Kidney (tissue), 14 donors: ENCODE data around the gene RHBDL1. TPM values are rescaled to one million over a fixed set of nuclear protein-coding genes. Genes with fewer than 3 reads are reported as not detected.

Experiments used
- DNase-seq, 5 donors: peaks; one replicate each; pipeline ENCODE4 v3.0.0-alpha.2; 2013 to 2020
- FAIRE-seq: peaks from 2 replicates; lab custom pipeline; 2012; peaks lifted over from hg19 to GRCh38; lab: Jason Lieb, UNC
- H3K27ac ChIP-seq, 2 donors: one replicate each; pipeline ENCODE4 v1.7.0; 2013; ENCODE audit warnings: low read depth in 2 of 2, low read length in 2 of 2, inconsistent platforms in 1 of 2
- H3K27me3 ChIP-seq: one replicate; pipeline ENCODE4 v1.7.1; 2013; ENCODE audit warnings: low read length, inconsistent platforms; ENCODE audit not compliant: control insufficient read depth, insufficient read depth
- H3K36me3 ChIP-seq, 3 donors: one replicate each; pipeline versions ENCODE4 v1.7.0 to v1.7.1; 2013; ENCODE audit warnings: low read length in 3 of 3, control low read depth in 1 of 3, inconsistent platforms in 1 of 3; ENCODE audit not compliant: insufficient read depth in 3 of 3, control insufficient read depth in 2 of 3
- H3K4me1 ChIP-seq, 3 donors: one replicate each; pipeline versions ENCODE4 v1.7.0 to v1.7.1; 2013; ENCODE audit warnings: low read length in 3 of 3, inconsistent platforms in 1 of 3, low read depth in 1 of 3; ENCODE audit not compliant: control insufficient read depth in 2 of 3, insufficient read depth in 2 of 3
- H3K4me3 ChIP-seq, 3 donors: one replicate each; pipeline versions ENCODE4 v1.7.0 to v1.8.1; 2013; ENCODE audit warnings: low read length in 3 of 3, control low read depth in 1 of 3, inconsistent platforms in 1 of 3
- H3K9ac ChIP-seq, 3 donors: one replicate each; pipeline versions ENCODE4 v1.7.0 to v1.7.1; 2013; ENCODE audit warnings: low read length in 3 of 3, control low read depth in 1 of 3, inconsistent platforms in 1 of 3
- H3K9me3 ChIP-seq, 3 donors: one replicate each; pipeline versions ENCODE4 v1.7.0 to v1.7.1; 2013; ENCODE audit warnings: low read length in 3 of 3, control low read depth in 1 of 3, inconsistent platforms in 1 of 3; ENCODE audit not compliant: control insufficient read depth in 2 of 3, insufficient read depth in 1 of 3
- CTCF ChIP-seq: IDR thresholded peaks from 3 replicates; pipeline ENCODE4 v1.5.1; 2012; ENCODE audit warnings: mild to moderate bottlenecking, moderate library complexity, borderline replicate concordance; ENCODE audit not compliant: insufficient read depth; ENCODE audit errors: extremely low read depth
- intact Hi-C: fragments of 100-400 bp; cut with DNase I; formaldehyde crosslinking; loops from one replicate; pipeline ENCODE4 v1.11.1; 2022
- polyA plus RNA-seq: library from polyadenylated mRNA; stranded (reverse); fragments of 350-450 nt; fragmentation: Illumina TruSeq; extraction: RNeasy Lipid Tissue Mini Kit (QIAGEN cat#74804); gene quantifications from one replicate; pipeline ENCODE4 v1.2.3, GENCODE V29; 2014; ENCODE audit warnings: low read depth, low replicate concordance; ENCODE audit not compliant: insufficient read depth
- total RNA-seq: library from RNA; stranded (reverse); fragmentation: NEBNext Ultra II Directional; extraction: Animal tissue kit (Norgen Biotek cat#: 25700); gene quantifications from one replicate; pipeline ENCODE4 v1.2.1, GENCODE V29; 2021
- donor health status: control.
- donor health status: control.
- donor health status: control.
- donor health status: control.
- donor health status: control.
- donor health status: DM: yes; HTN: yes; CAD: no.
- donor health status: Normal renal cell carcinoma (clear cell type).

The RHBDL1 gene
- total and polyA plus RNA-seq, 2 donors from 2014 or later = 0.88 to 9.7 TPM

- no peak within 1 kb of the TSS for H3K4me3 ChIP-seq
- no peak within 1 kb of the TSS for H3K27ac ChIP-seq
- intact Hi-C loops = no loop called here
- peaks cover 26% of the 10 kb centered on the region for H3K27me3 ChIP-seq
- H3K9ac ChIP-seq = no peak within 1 kb of the TSS
- H3K4me1 ChIP-seq = no peaks in the 10 kb centered on the region
- no peak for DNase-seq
- no peak for TF ChIP-seq CTCF
- FAIRE-seq = no peak
- no peaks in the 10 kb centered on the region for H3K9me3 ChIP-seq
- no peaks in the 10 kb centered on the region for H3K36me3 ChIP-seq
Measured at GRCh38 chr16:705431-706188, 30.1 kb downstream of the RHBDL1 start, which contains the start of gene FBXL16. Gene FBXL16 (minus strand): TSS chr16:705801. CDS start chr16:697405, 8,396 bp downstream.

- no peak for FAIRE-seq
- no peak overlapping the region for H3K4me3 ChIP-seq
Measured at GRCh38 chr16:706189-707061, 31.0 kb downstream of the RHBDL1 start.

GRCh38 chr16:707062-707538 is 31.6 kb downstream of the RHBDL1 start:
- FAIRE-seq (no peak), DNase-seq (no peak)
- intact Hi-C loops = no loop called here
- Histone ChIP-seq H3K4me3 (no peak overlapping the region), H3K36me3 (no peaks in the 10 kb centered on the region), H3K9ac (no peak overlapping the region), H3K4me1 (peaks cover 0 to 2% (median 0%) of the 10 kb centered on the region in 3 donors), H3K27me3 (peaks cover 25% of the 10 kb centered on the region), H3K27ac (no peak overlapping the region), H3K9me3 (no peaks in the 10 kb centered on the region)
- no peak for TF ChIP-seq CTCF

More at GRCh38 chr16:706189-707061, 31.0 kb downstream of the RHBDL1 start:
- Histone ChIP-seq H3K9ac (no peak overlapping the region), H3K4me1 (no peaks in the 10 kb centered on the region), H3K27ac (no peak overlapping the region), H3K9me3 (no peaks in the 10 kb centered on the region), H3K36me3 (no peaks in the 10 kb centered on the region), H3K27me3 (peaks cover 26% of the 10 kb centered on the region)
- TF ChIP-seq CTCF = no peak
- intact Hi-C loops = no loop called here
- DNase-seq = peak in 1 of 5 donors; percentile 36
